Right lobe of liver (tissue), 6 donors: ENCODE measurements around the gene BRSK2. TPM values are rescaled to one million over a fixed set of nuclear protein-coding genes. Genes with fewer than 3 reads are reported as not detected.

ENCODE experiments used
- ATAC-seq, 4 donors: fragments of 200-7000 bp; cut with Tn5 transposase; one replicate each; pipeline ENCODE4 v1.9.1; 2020; ENCODE audit warnings: mild to moderate bottlenecking in 4 of 4, moderate library complexity in 4 of 4
- DNase-seq, 3 donors: peaks; one replicate each; pipeline ENCODE4 v3.0.0-alpha.2; 2020
- H3K27ac ChIP-seq, 3 donors: fragments of 200-600 bp; one replicate each; pipeline ENCODE4 v1.8.0; 2022
- H3K27me3 ChIP-seq, 2 donors: fragments of 200-600 bp; one replicate each; pipeline ENCODE4 v1.8.0; 2022
- H3K36me3 ChIP-seq, 4 donors: fragments of 200-600 bp; sonication (generic) in 1 of 4; one replicate each; pipeline versions ENCODE4 v1.5.1 to v1.8.0; 2017 to 2022; ENCODE audit warnings: control low read depth in 1 of 4
- H3K4me1 ChIP-seq, 4 donors: fragments of 200-600 bp; sonication (generic) in 1 of 4; one replicate each; pipeline versions ENCODE4 v1.5.1 to v1.8.0; 2017 to 2022; ENCODE audit warnings: control low read depth in 1 of 4
- H3K4me3 ChIP-seq, 3 donors: fragments of 200-600 bp; one replicate each; pipeline ENCODE4 v1.8.0; 2022
- H3K9me3 ChIP-seq, 4 donors: fragments of 200-600 bp; sonication (generic) in 1 of 4; one replicate each; pipeline versions ENCODE4 v1.5.1 to v1.8.0; 2017 to 2022; ENCODE audit warnings: control low read depth in 1 of 4
- CTCF ChIP-seq, 4 donors: fragments of 200-600 bp in 3 of 4; fragments of 450-650 bp in 1 of 4; IDR thresholded peaks; one replicate each; pipeline versions ENCODE4 v1.5.1 to v1.8.0; 2016 to 2022; ENCODE audit warnings: antibody characterized with exemption in 4 of 4, mild to moderate bottlenecking in 2 of 4
- POLR2A ChIP-seq: fragments of 450-650 bp; IDR thresholded peaks from one replicate; pipeline ENCODE4 v1.6.1; 2017; ENCODE audit warnings: antibody characterized with exemption, mild to moderate bottlenecking
- WGBS: methylation state at CpG from one replicate; pipeline ENCODE4 v1.1.6; 2018; ENCODE audit warnings: low coverage, low lambda C conversion rate; ENCODE audit not compliant: insufficient coverage; ENCODE audit errors: missing lambda C conversion rate; 5-methylcytosine and 5-hydroxymethylcytosine counted together
- intact Hi-C, 2 donors: fragments of 100-400 bp; cut with DNase I; formaldehyde crosslinking; loops; one replicate each; pipeline versions ENCODE4 v1.11.2 to v1.14.1; 2022
- total RNA-seq, 6 experiments: library from RNA; depleted of rRNA in 2 of 6; stranded (reverse); fragments of >200 nt in 2 of 6; fragmentation: NEBNext Ultra II Directional in 3 of 6; extraction: Animal tissue kit (Norgen Biotek cat#: 25700) in 3 of 6; gene quantifications; one replicate each; pipeline versions ENCODE4 v1.1.0 to v1.2.4, GENCODE V29; 2016 to 2023
- donor health status: DM: no; HTN: yes; CAD: no.
- donor health status: DM: no; HTN: no; CAD: no.
- donor health status: DM: no; HTN: no; CAD: no.
- donor health status: DM: no; HTN: yes; CAD: no.
- donor health status: DM: no; HTN: yes; CAD: no.

BRSK2 gene
- total RNA-seq, 6 experiments from 2014 or later: 0.12 to 0.49 TPM; not detected in 4

GRCh38 chr11:1499261-1499890 is 109.6 kb downstream of the BRSK2 start:
- WGBS: no CpG with 5 or more reads among the region's 28 CpGs
- no peak for ATAC-seq
- Histone ChIP-seq H3K4me1 (no peaks in the 10 kb centered on the region), H3K27me3 (no peaks in the 10 kb centered on the region), H3K9me3 (no peaks in the 10 kb centered on the region), H3K27ac (no peak overlapping the region), H3K36me3 (no peaks in the 10 kb centered on the region), H3K4me3 (no peak overlapping the region)
- DNase-seq: peak in 2 of 3 donors; percentile 16 to 49
- no peak for TF ChIP-seq CTCF (IDR thresholded peaks at IDR 0.05)
- TF ChIP-seq POLR2A: no peak
- intact Hi-C loops: no loop called here

GRCh38 chr11:1499899-1500298 is 110.2 kb downstream of the BRSK2 start:
- no peak overlapping the region for H3K4me3 ChIP-seq
- no peaks in the 10 kb centered on the region for H3K9me3 ChIP-seq
- H3K27ac ChIP-seq: no peak overlapping the region
- WGBS: 95% methylated on average over 11 of the region's 14 CpGs
- no peaks in the 10 kb centered on the region for H3K27me3 ChIP-seq
- ATAC-seq (no peak), DNase-seq (peak in 2 of 3 donors; percentile 8 to 42)
- TF ChIP-seq POLR2A (no peak), CTCF (IDR thresholded peaks at IDR 0.05) (no peak)
- no peaks in the 10 kb centered on the region for H3K36me3 ChIP-seq
- intact Hi-C loops: no loop called here
- H3K4me1 ChIP-seq: no peaks in the 10 kb centered on the region

- 87% methylated on average over 13 of the region's 28 CpGs for WGBS
- Histone ChIP-seq H3K36me3 (no peaks in the 10 kb centered on the region), H3K27me3 (no peaks in the 10 kb centered on the region), H3K27ac (no peak overlapping the region), H3K4me1 (no peaks in the 10 kb centered on the region), H3K9me3 (no peaks in the 10 kb centered on the region), H3K4me3 (no peak overlapping the region)
- ATAC-seq (no peak), DNase-seq (peak in 2 of 3 donors; percentile 7 to 35)
- intact Hi-C loops: no loop called here
- TF ChIP-seq POLR2A (no peak), CTCF (IDR thresholded peaks at IDR 0.05) (no peak)
Observed at GRCh38 chr11:1500466-1501420, 111.0 kb downstream of the BRSK2 start.

GRCh38 chr11:1501421-1502167 is 111.9 kb downstream of the BRSK2 start:
- Histone ChIP-seq H3K36me3 (no peaks in the 10 kb centered on the region), H3K4me3 (no peak overlapping the region), H3K27me3 (no peaks in the 10 kb centered on the region), H3K4me1 (no peaks in the 10 kb centered on the region), H3K9me3 (no peaks in the 10 kb centered on the region), H3K27ac (no peak overlapping the region)
- ATAC-seq: no peak
- intact Hi-C loops: no loop called here
- WGBS: 84% methylated on average over 5 of the region's 25 CpGs
- TF ChIP-seq POLR2A: no peak
- no peak for TF ChIP-seq CTCF (IDR thresholded peaks at IDR 0.05)
- DNase-seq: peak in 2 of 3 donors; percentile 10 to 49
